Right atrium auricular region (tissue), 2 donors: ENCODE results near the gene TWF2. TPM values are rescaled to one million over a fixed set of nuclear protein-coding genes. Genes with fewer than 3 reads are reported as not detected.
A peak's percentile ranks its signal among the peaks of the same experiment; 100 is the strongest.

Source experiments
- DNase-seq: peaks from one replicate; pipeline ENCODE4 v3.0.0-alpha.2; 2019; ENCODE audit warnings: low spot score
- H3K27ac ChIP-seq, 2 donors: fragments of 200-600 bp; sonication (generic); 1 replicate in 1 of 2; 2 replicates in 1 of 2; pipeline ENCODE4 v1.5.1; 2016 to 2019
- H3K27me3 ChIP-seq, 2 donors: fragments of 200-600 bp; sonication (generic); one replicate each; pipeline versions ENCODE4 v1.5.1 to v1.6.0; 2017 to 2019
- H3K36me3 ChIP-seq: fragments of 200-600 bp; sonication (generic); one replicate; pipeline ENCODE4 v1.5.1; 2016
- H3K4me1 ChIP-seq, 2 donors: fragments of 200-600 bp; sonication (generic); one replicate each; pipeline versions ENCODE4 v1.5.1 to v1.6.0; 2017 to 2019
- H3K4me3 ChIP-seq, 2 donors: fragments of 200-600 bp; sonication (generic); 1 replicate in 1 of 2; 2 replicates in 1 of 2; pipeline ENCODE4 v1.5.1; 2017 to 2019; ENCODE audit warnings: mild to moderate bottlenecking in 1 of 2, moderate library complexity in 1 of 2
- H3K9me3 ChIP-seq, 2 donors: fragments of 200-600 bp; sonication (generic); one replicate each; pipeline ENCODE4 v1.5.1; 2019
- total RNA-seq, 2 donors: library from RNA; depleted of rRNA; stranded (reverse); fragments of >200 nt; gene quantifications; one replicate each; pipeline ENCODE4 v1.1.0, GENCODE V29; 2016
- TF ChIP-seq, protein P1 (sequence below), 2 donors: fragments of 200-600 bp; sonication (generic); IDR thresholded peaks; one replicate each; pipeline ENCODE4 v1.5.1; 2019; ENCODE audit warnings: antibody characterized with exemption in 2 of 2

The TWF2 gene
- total RNA-seq, 2 donors from 2014 or later, result 54.4 to 58.6 TPM

DNA sequence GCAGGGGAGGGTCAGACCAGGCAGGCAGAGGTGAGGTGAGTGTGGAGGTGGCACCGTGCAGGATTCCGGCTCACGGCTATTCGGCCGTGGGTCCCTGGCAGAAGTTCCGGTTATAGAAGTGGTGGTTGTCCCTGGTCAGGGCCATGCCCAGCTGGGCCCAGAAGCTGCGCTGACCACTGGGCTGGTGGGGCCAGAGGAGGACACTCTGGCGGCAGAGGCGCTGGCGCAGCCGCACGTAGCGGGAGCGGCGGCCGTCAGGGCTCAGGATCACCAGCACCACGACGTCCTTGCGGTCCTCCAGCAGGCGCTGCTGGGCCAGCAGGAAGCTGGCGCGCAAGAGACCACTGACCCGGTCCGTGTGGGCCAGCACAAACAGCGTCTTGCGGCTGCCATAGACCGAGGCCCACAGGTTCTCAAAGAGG is 17.8 kb downstream of the TWF2 start:
- Histone ChIP-seq H3K27me3 (no peaks in the 10 kb centered on the region), H3K27ac (no peak overlapping the region), H3K9me3 (no peaks in the 10 kb centered on the region), H3K4me3 (no peak overlapping the region), H3K36me3 (no peaks in the 10 kb centered on the region), H3K4me1 (peaks cover 0 to 54% of the 10 kb centered on the region in 2 donors)
- DNase-seq, result no peak
- TF ChIP-seq, protein P1, sequence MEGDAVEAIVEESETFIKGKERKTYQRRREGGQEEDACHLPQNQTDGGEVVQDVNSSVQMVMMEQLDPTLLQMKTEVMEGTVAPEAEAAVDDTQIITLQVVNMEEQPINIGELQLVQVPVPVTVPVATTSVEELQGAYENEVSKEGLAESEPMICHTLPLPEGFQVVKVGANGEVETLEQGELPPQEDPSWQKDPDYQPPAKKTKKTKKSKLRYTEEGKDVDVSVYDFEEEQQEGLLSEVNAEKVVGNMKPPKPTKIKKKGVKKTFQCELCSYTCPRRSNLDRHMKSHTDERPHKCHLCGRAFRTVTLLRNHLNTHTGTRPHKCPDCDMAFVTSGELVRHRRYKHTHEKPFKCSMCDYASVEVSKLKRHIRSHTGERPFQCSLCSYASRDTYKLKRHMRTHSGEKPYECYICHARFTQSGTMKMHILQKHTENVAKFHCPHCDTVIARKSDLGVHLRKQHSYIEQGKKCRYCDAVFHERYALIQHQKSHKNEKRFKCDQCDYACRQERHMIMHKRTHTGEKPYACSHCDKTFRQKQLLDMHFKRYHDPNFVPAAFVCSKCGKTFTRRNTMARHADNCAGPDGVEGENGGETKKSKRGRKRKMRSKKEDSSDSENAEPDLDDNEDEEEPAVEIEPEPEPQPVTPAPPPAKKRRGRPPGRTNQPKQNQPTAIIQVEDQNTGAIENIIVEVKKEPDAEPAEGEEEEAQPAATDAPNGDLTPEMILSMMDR (IDR thresholded peaks at IDR 0.05), result no peak

DNA sequence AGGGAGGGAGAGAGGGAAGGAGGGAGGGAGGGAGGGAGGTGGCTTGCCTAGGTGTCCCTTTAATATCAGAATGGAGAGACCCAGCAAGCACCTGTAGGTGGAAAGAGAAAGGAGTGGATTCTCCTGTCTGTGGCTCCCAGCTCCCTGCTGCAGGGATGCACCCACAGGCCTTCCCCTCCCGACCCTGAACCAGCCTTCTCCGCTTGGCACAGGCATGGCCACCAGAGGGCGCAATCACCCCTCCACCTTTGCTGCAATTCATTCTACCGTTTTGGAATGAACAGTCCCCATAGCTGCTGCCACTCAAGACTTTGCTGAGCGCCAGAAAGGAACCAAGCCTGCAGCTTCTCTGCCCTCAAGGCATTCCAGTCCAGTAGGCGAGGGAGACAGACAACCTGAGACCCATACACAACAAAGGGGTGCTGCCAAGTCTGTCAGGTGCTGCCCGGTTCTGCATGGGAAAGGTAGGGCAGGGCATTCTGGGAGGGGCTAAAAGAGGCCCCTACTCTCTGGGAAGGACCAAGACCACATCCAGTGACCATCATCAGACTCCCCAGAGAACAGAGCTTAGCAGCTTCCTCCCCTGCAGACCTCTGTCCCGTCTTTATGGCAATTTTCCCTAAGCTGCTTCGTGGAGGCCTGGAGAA is 18.5 kb downstream of the TWF2 start:
- Histone ChIP-seq H3K4me1 (peaks cover 0 to 61% of the 10 kb centered on the region in 2 donors), H3K9me3 (no peaks in the 10 kb centered on the region), H3K27me3 (no peaks in the 10 kb centered on the region), H3K4me3 (no peak overlapping the region), H3K36me3 (peaks cover 5% of the 10 kb centered on the region), H3K27ac (no peak overlapping the region)
- TF ChIP-seq, protein P1 (IDR thresholded peaks at IDR 0.05), result peak; percentile 64 to 90
- DNase-seq, result peak; percentile 86

DNA sequence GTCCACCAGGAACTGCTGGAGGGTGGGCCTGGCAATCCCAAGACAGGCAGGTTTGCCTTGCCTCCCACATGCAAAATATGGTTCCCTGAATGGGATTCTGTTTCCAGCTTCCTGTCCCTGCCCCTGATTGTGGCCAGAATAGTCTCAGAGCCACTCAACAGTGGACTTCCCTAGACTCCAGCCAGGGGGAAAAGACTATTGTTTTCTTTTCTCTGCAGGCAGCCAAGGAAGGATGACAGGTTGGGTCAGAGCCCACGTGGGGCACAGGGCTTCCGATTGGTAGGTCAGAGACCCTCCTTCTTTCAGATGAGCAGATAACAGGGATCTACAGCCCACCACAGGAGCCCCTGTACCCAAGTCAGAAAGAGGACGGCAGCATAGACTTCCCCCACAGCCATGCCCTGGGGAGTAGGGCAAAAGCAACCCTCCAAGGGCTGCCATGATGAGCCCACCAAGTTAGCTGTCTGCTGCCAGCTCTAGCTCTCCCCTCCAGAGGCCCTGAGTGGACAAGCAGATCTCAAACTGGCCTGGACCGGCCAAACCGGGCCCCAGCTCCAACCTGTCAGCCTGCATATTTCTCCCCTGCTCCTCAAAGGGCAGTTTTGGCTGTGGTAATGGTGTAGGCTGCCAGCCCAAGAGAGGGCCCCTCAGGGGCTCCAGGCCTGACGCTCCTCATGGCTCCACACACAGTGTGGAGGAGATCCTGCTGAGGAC is 19.9 kb downstream of the TWF2 start:
- Histone ChIP-seq H3K4me1 (peaks cover 0 to 62% of the 10 kb centered on the region in 2 donors), H3K36me3 (peaks cover 19% of the 10 kb centered on the region), H3K27ac (peak overlapping the region in 1 of 2 donors; percentile 41), H3K27me3 (no peaks in the 10 kb centered on the region), H3K9me3 (no peaks in the 10 kb centered on the region), H3K4me3 (no peak overlapping the region)
- TF ChIP-seq, protein P1 (IDR thresholded peaks at IDR 0.05), result peak in 1 of 2 donors; percentile 14
- DNase-seq, result no peak

DNA sequence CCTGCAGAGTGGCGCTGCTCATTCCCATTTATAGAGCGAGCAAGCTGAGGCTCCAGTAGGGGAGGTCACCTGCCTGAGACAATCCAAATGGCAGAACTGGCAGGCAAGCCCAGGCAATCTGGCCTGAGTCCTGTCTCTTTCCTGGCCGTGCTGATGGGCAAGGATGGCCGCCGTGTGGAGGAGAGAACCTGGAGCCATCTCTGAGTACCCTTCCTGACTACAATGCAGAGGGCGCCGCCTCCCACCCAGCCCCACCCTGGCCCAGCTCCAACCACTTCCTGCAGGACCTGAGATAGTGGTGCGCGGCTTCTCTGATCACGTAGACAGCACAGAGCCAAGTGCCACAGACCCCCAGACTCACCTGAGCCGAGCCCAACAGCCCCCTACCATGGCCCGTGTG is 20.5 kb downstream of the TWF2 start:
- H3K27ac ChIP-seq, result peak overlapping the region in 1 of 2 donors; percentile 41
- no peaks in the 10 kb centered on the region for H3K27me3 ChIP-seq
- DNase-seq, result no peak
- H3K9me3 ChIP-seq, result no peaks in the 10 kb centered on the region
- H3K36me3 ChIP-seq, result peaks cover 25% of the 10 kb centered on the region
- no peak overlapping the region for H3K4me3 ChIP-seq
- TF ChIP-seq, protein P1 (IDR thresholded peaks at IDR 0.05), result no peak
- peaks cover 0 to 62% of the 10 kb centered on the region in 2 donors for H3K4me1 ChIP-seq

DNA sequence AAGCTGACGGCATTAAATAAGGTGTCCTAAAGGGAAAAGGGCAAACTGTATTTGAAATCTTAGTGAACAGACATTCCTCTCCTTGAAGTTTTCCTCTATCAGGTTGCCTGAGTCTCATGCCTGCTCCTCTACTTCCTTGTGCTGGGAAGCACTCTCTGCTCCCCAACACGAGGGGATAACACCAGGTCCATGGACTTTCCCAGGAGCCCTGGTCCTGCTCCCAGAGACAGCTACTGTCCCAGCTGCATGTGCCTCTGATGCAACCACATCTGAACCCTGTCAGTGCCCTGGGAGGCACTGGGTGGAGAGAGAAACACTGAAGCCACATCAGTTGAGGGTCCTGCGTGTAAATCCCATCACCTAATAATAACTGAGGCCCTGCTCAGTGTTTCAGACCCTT is 20.9 kb downstream of the TWF2 start:
- no peaks in the 10 kb centered on the region for H3K9me3 ChIP-seq
- peak overlapping the region in 1 of 2 donors; percentile 41 for H3K27ac ChIP-seq
- no peak overlapping the region for H3K4me3 ChIP-seq
- no peak for DNase-seq
- H3K27me3 ChIP-seq, result no peaks in the 10 kb centered on the region
- peaks cover 30% of the 10 kb centered on the region for H3K36me3 ChIP-seq
- TF ChIP-seq, protein P1 (IDR thresholded peaks at IDR 0.05), result no peak
- peaks cover 0 to 62% of the 10 kb centered on the region in 2 donors for H3K4me1 ChIP-seq
